GM13976 (cell line): ENCODE data around the gene USF2.

Experiments
- DNase-seq: peaks from one replicate; pipeline ENCODE4 v3.0.0; 2012; ENCODE audit warnings: low spot score
- in situ Hi-C: fragments of 300-500 bp; cut with MboI; formaldehyde crosslinking; loops from one replicate; pipeline ENCODE4 v1.12.0; 2022; ENCODE audit warnings: low sequenced_read_pairs, mixed read lengths, inconsistent platforms; ENCODE audit not compliant: unreplicated experiment
- TF ChIP-seq, protein P1 (sequence below): IDR thresholded peaks from 2 replicates; pipeline ENCODE4 v1.5.1; 2012; ENCODE audit warnings: borderline replicate concordance, mild to moderate bottlenecking; ENCODE audit not compliant: insufficient read depth; ENCODE audit errors: extremely low read depth, missing control alignments, control extremely low read depth

The USF2 gene

DNA sequence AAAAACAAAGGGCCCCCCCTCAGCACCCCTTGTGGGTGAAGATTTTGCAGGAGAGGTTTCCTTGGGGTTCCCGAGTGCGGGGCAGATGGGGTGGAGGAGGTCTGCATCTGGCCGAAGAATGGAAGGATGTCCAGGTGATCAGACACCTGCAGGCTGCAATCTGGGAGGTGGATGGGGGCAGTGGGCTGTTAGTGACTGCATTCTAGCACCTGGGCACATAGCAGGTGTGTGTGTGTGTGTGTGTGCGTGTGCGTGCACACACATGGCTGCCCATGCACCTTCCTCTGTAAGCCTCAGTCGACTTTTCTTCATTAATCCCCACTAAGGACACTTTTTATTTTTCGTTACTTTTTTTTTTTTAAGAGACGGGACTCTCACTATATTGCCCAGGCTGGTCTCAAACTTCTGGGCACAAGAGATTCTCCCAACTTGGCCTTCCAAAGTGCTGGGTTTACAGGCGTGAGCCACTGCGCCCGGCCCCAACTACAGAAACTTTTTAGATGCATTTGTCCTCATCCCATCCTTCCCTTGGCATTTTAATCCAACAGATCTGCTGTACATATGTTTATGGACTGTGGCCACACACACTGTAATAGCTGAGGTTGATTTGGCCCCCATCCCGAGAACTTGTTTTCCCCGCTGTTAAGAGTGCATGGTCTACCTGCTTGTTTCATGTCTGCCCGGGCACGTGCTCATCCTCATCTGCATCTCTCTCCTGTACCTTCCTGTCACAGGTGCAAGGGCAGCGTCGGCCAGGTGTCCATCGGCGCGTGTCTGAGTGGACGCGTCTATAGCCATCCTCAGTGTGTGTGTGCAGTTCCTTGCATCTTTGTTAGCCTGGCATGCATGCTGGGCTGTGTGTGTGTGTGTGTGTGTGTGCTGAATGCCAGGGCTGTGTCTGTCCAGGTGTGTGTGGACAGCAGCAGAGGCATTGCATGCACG lies 23.9 kb downstream of the USF2 start:
- in situ Hi-C loops = no loop called here
- TF ChIP-seq, protein P1, sequence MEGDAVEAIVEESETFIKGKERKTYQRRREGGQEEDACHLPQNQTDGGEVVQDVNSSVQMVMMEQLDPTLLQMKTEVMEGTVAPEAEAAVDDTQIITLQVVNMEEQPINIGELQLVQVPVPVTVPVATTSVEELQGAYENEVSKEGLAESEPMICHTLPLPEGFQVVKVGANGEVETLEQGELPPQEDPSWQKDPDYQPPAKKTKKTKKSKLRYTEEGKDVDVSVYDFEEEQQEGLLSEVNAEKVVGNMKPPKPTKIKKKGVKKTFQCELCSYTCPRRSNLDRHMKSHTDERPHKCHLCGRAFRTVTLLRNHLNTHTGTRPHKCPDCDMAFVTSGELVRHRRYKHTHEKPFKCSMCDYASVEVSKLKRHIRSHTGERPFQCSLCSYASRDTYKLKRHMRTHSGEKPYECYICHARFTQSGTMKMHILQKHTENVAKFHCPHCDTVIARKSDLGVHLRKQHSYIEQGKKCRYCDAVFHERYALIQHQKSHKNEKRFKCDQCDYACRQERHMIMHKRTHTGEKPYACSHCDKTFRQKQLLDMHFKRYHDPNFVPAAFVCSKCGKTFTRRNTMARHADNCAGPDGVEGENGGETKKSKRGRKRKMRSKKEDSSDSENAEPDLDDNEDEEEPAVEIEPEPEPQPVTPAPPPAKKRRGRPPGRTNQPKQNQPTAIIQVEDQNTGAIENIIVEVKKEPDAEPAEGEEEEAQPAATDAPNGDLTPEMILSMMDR = no peak
- DNase-seq = no peak

DNA sequence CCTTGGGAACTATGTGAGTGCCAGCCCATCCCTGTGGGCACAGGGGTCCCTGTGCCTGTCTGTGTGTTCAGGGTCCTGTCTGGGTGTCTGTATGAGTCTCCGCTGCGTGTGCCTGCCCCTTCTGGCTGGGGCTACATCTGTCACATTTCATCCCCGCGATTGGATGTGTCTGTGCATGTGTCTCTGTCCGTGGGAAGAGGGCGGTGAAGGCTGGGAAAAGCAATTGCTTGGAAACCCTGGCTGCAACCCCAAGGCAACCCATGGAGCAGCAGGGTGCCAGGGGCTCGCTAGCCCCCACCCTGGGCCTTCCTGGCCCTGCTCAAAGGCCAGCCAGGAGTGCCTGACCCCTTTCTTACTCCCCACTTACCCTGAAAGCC lies 24.6 kb downstream of the USF2 start:
- TF ChIP-seq, protein P1 = no peak
- in situ Hi-C loops = no loop called here
- no peak for DNase-seq

DNA sequence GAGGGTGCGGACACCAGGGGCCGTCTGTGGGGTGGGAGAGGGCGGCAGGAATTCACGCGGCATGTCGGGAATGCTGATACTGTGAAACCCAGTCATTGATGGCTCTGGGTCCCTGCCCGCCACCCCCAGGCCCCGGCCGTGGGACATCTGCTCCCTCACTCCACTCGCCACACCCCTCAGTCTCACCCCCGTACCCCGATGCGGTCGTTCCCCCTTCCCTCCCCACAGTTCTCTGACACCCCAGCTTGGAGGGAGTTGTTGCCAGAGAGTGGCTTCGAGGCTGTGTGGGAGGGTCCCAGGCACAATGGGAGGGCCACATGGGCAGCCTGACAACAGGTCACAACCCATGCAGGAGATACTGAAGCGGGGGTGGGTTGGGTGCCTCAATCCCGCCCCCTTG lies 25.0 kb downstream of the USF2 start:
- DNase-seq = no peak

GRCh38 chr19:35294328-35294727 lies 25.6 kb downstream of the USF2 start:
- in situ Hi-C loops = no loop called here
- TF ChIP-seq, protein P1 = no peak
- DNase-seq = no peak

More for the DNA sequence above, 25.0 kb downstream of the USF2 start:
- in situ Hi-C loops = no loop called here
- TF ChIP-seq, protein P1 = no peak

- TF ChIP-seq, protein P1 = no peak
- no peak for DNase-seq
- in situ Hi-C loops = no loop called here
Observed at GRCh38 chr19:35294859-35295791, 26.4 kb downstream of the USF2 start.

DNA sequence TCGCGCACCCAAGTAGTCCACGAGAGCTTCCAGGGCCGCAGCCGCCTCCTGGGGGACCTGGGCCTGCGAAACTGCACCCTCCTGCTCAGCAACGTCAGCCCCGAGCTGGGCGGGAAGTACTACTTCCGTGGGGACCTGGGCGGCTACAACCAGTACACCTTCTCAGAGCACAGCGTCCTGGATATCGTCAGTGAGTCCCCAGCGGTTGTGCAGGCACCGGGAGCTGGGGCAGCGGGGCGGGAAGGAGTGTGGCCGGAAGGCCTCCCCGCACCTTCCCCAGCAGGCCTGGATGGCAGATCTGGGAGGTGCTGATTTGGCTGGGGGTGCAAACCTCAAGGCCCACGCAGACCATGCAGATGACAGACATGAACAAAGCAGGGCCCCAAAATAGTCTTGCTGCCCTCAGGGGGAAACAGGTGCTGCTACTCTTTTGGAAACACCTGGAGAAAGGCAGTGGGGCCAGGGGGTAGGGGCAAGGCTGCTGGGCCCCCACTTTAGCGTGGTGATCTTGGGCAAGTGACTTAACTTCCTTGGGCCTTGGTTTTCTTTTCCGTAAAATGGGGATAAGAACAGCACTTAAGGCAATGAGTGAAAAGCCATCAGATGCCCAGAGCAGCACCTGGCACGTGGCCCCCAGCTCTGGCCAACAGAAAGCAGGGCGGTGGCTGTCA lies 27.2 kb downstream of the USF2 start:
- TF ChIP-seq, protein P1 = no peak
- in situ Hi-C loops = no loop called here
- DNase-seq = peak; percentile 85
